IPS DF 4.7 (cell line): ENCODE measurements around the gene ZNF135.

Experiments used
- DNase-seq: peaks from one replicate; pipeline ENCODE4 v3.0.0-alpha.2; 2013; ENCODE audit warnings: low spot score; ENCODE audit errors: extremely low read depth

ZNF135 gene

GRCh38 chr19:58059003-58059670, at the start of gene ZNF135:
ZNF135 (plus strand) TSS chr19:58059282; CDS start chr19:58060003, 721 bp downstream.
- DNase-seq = peak; percentile 38

GRCh38 chr19:58009301-58009665, 49.8 kb upstream of the ZNF135 start:
- no peak for DNase-seq

GRCh38 chr19:58009666-58010301, 49.3 kb upstream of the ZNF135 start:
- DNase-seq = peak; percentile 69

- DNase-seq = no peak
Measured at GRCh38 chr19:58010507-58010906, 48.6 kb upstream of the ZNF135 start.

GRCh38 chr19:58014141-58014540, 44.9 kb upstream of the ZNF135 start:
- no peak for DNase-seq

- DNase-seq = no peak
Measured at GRCh38 chr19:58020129-58020528, 39.0 kb upstream of the ZNF135 start.

- no peak for DNase-seq
Measured at GRCh38 chr19:58021541-58022282, 37.4 kb upstream of the ZNF135 start.

GRCh38 chr19:58022283-58022660, 36.8 kb upstream of the ZNF135 start:
- DNase-seq = no peak

- no peak for DNase-seq
Measured at GRCh38 chr19:58024661-58025060, 34.4 kb upstream of the ZNF135 start.

- DNase-seq = no peak
Measured at GRCh38 chr19:58033741-58034476, 25.2 kb upstream of the ZNF135 start, which contains the start of gene ZSCAN1. ZSCAN1 (plus strand) TSS chr19:58034025; CDS start chr19:58037837, 3,812 bp downstream.

- no peak for DNase-seq
Measured at GRCh38 chr19:58034477-58034793, 24.6 kb upstream of the ZNF135 start.

GRCh38 chr19:58035863-58036262, 23.2 kb upstream of the ZNF135 start:
- no peak for DNase-seq

GRCh38 chr19:58037927-58038687, 21.0 kb upstream of the ZNF135 start:
- DNase-seq = no peak

GRCh38 chr19:58038688-58039204, 20.3 kb upstream of the ZNF135 start:
- no peak for DNase-seq

GRCh38 chr19:58040751-58041525, 18.1 kb upstream of the ZNF135 start:
- no peak for DNase-seq

- no peak for DNase-seq
Measured at GRCh38 chr19:58042495-58043340, 16.4 kb upstream of the ZNF135 start.

- DNase-seq = no peak
Measured at GRCh38 chr19:58044391-58044790, 14.7 kb upstream of the ZNF135 start.

GRCh38 chr19:58044886-58045285, 14.2 kb upstream of the ZNF135 start:
- DNase-seq = no peak

- DNase-seq = no peak
Measured at GRCh38 chr19:58045411-58046050, 13.6 kb upstream of the ZNF135 start.
